ENCODE measurements around the gene FAM83E. TPM values are rescaled to one million over a fixed set of nuclear protein-coding genes. Genes with fewer than 3 reads are reported as not detected.

Gene FAM83E
- total and polyA plus RNA-seq, 2 of the 8 experiments (the other 6 are each of a cell fraction or from before 2014, with no cell fraction given): 1.8 to 5.3 TPM

DNA sequence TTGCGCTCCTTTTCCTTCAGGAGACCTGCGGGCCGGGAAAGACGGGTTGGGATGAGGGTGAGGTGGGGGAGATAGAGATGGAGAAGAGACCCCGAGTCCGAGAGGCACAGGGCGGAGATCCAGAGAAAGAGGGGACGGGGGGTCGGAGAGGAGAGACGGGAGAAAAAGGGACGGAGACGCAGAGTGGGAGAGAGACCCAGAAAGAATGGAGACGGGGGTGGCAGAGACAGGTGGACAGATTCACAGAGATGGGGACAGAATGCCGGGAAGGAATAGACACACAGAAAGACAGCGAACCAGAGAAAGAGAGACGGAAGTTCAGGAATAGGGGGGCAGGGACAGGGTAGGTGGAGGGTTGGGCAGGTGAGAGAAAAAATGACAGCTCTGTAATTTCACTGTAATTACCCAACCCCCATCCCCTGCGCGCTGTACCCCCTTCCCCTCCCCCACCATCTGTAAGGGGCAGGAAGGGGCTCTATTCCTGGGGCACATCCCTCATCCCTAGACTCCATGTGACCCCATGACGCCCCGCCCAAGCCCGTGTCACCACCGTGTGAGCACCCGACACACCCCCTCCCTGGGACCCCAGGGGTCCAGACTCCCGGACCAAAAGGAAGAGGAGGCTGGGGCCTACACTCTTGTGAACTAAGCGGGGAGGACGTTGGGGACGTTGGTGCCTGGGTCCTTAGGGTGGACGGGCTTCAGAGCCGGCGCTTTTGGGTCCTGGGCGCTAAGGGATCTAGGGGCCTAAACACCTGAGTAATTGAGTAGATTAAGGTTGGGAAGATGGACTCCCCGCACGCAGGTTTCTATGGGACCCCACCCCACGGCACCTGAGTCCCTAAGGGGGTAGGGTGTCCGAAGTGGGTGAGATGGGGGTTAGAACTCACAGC is 21.3 kb upstream of the FAM83E start:
- Histone ChIP-seq H3K4me3 (ENCODE audit: extremely low read depth in 1 of 4, insufficient read depth in 2 of 4, low read depth in 3 of 4, low read length in 4 of 4) (peak overlapping the region; percentile 58 to 74 (median 66)), H3K79me2 (ENCODE audit: control insufficient read depth in 1 of 2, insufficient read depth in 2 of 2, low read length in 2 of 2) (no peaks in the 10 kb centered on the region)
- CTCF ChIA-PET (ENCODE audit: partially characterized antibody): no interaction called here

More for the DNA sequence above, 21.3 kb upstream of the FAM83E start:
- Histone ChIP-seq H3K9me3 (ENCODE audit: insufficient read depth in 2 of 2, low read depth in 1 of 2, low read length in 1 of 2) (no peaks in the 10 kb centered on the region), H3K36me3 (ENCODE audit: control insufficient read depth in 2 of 4, insufficient read depth in 4 of 4, low read length in 3 of 4) (no peaks in the 10 kb centered on the region), H3K18ac (ENCODE audit: extremely low read depth, low read length) (no peak overlapping the region), H2BK15ac (ENCODE audit: low read length) (no peak overlapping the region), H2BK120ac (replicated peaks; ENCODE audit: low read depth, low read length) (no peak overlapping the region), H2BK20ac (ENCODE audit: low read length) (no peak overlapping the region), H3K4me2 (ENCODE audit: insufficient read depth in 1 of 2, low read depth in 2 of 2, low read length in 2 of 2) (peak overlapping the region; percentile 94 to 95), H3K56ac (replicated peaks; ENCODE audit: insufficient read length, low read depth, low read length) (no peak overlapping the region), H4K8ac (ENCODE audit: extremely low read depth, insufficient read depth, low read length) (no peak overlapping the region; the same call in 1 of the 2 replicates), H3K9ac (replicated peaks in 1 of 4; ENCODE audit: extremely low read depth in 1 of 4, low read depth in 3 of 4, low read length in 3 of 4) (peak overlapping the region in 1 of 4 experiments; percentile 57; a peak in 1 of 7 replicates), H3K27me3 (replicated peaks in 1 of 4; ENCODE audit: control insufficient read depth in 3 of 4, extremely low read depth in 1 of 4, insufficient read depth in 3 of 4, low read length in 3 of 4) (peaks cover 0 to 2% (median 0%) of the 10 kb centered on the region in 4 experiments; a peak in 2 of 7 replicates), H4K91ac (replicated peaks; ENCODE audit: insufficient read length, low read length) (no peak overlapping the region), H3K23me2 (ENCODE audit: low read depth, low read length) (peaks cover 25% of the 10 kb centered on the region), H3K27ac (ENCODE audit: low read depth, low read length) (no peak overlapping the region), H3K4me1 (replicated peaks in 1 of 4; ENCODE audit: control insufficient read depth in 3 of 4, insufficient read depth in 4 of 4, low read length in 3 of 4) (peaks cover 9 to 30% (median 22%) of the 10 kb centered on the region in 4 experiments), H4K20me1 (replicated peaks in 1 of 2; ENCODE audit: control insufficient read depth in 1 of 2, insufficient read depth in 2 of 2, low read length in 2 of 2) (peaks cover 0 to 3% of the 10 kb centered on the region in 2 experiments), H3K14ac (ENCODE audit: insufficient read length) (no peak overlapping the region), H2BK5ac (ENCODE audit: low read depth, low read length) (no peak overlapping the region), H3K79me1 (ENCODE audit: low read depth, low read length) (no peaks in the 10 kb centered on the region), H2BK12ac (ENCODE audit: low read depth, low read length) (no peak overlapping the region), H2AFZ (ENCODE audit: low read length) (no peak overlapping the region), H3K4ac (replicated peaks; ENCODE audit: insufficient read length, low read depth, low read length) (no peak overlapping the region), H4K5ac (ENCODE audit: insufficient read length, low read depth, low read length) (no peak overlapping the region), H2AK5ac (ENCODE audit: low read depth, low read length) (no peak overlapping the region), H3K23ac (ENCODE audit: insufficient read length) (no peak overlapping the region)
- peak in 1 of 2 experiments; percentile 60 for DNase-seq (ENCODE audit: low read depth in 1 of 2, low spot score in 2 of 2)
- FAIRE-seq: no peak
- POLR2A ChIA-PET (ENCODE audit: partially characterized antibody): interaction anchor here (0.7 to 30.9 kb wide), 3 partner anchors 8 to 24 kb away, joined by 3 to 788 read pairs (median 3); partner anchors contain the start of genes CA11, FAM83E, RPL18 and SPACA4
- TF ChIP-seq SIN3A (conservative IDR thresholded peaks at IDR 0.05 in 1 of 2, IDR thresholded peaks at IDR 0.05 in 1 of 2; ENCODE audit: low read depth in 1 of 2, low read length in 2 of 2): 0 out of 4 replicates have a peak, but pooled peaks of 1 of the 2 experiments have one; percentile 2
- TF ChIP-seq SUZ12 (IDR thresholded peaks at IDR 0.05; ENCODE audit: low read length): no peak
- WGBS, 2 experiments (ENCODE audit: extremely low coverage in 1 of 2, insufficient coverage in 1 of 2, insufficient read length in 1 of 2, insufficient replicate concordance in 2 of 2, low coverage in 1 of 2, low lambda C conversion rate in 2 of 2, missing lambda C conversion rate in 1 of 2): 6% methylated on average over 21 of the region's 35 CpGs; no CpG with 5 or more reads in 1 of the 2 experiments
